Measurements from ENCODE around the gene ISG20L2. TPM values are rescaled to one million over a fixed set of nuclear protein-coding genes. Genes with fewer than 3 reads are reported as not detected.

ISG20L2 gene
- total RNA-seq, 2 experiments from 2014 or later: 40.6 to 44.5 TPM

GRCh38 chr1:156704930-156705320, 23.6 kb downstream of the ISG20L2 start:
- DNase-seq: peak; percentile 74
- no peaks in the 10 kb centered on the region for H3K36me3 Mint-ChIP-seq (ENCODE audit: low read depth)
- H3K27me3 Mint-ChIP-seq: peaks cover 22% of the 10 kb centered on the region
- CTCF ChIA-PET: interaction anchor here (1.2 to 13.0 kb wide), 10 partner anchors 11 to 93 kb away, joined by 3 to 271 read pairs (median 10); partner anchors contain the start of genes ISG20L2 and METTL25B
- no peaks in the 10 kb centered on the region for H3K9me3 Mint-ChIP-seq
- H3K4me3 Mint-ChIP-seq: peak overlapping the region; percentile 75
- H3K4me1 Mint-ChIP-seq (ENCODE audit: low read depth): peaks cover 37% of the 10 kb centered on the region
- H3K27ac Mint-ChIP-seq: no peak overlapping the region
- intact Hi-C loops (cut with micrococcal nuclease): no loop called here
- peak; percentile 25 for ATAC-seq
- TF ChIP-seq CTCF (IDR thresholded peaks at IDR 0.05): no peak
- POLR2A ChIA-PET: interaction anchor here (1.0 to 2.5 kb wide), 3 partner anchors 10 to 85 kb away, joined by 3 to 12 read pairs (median 7); no protein-coding TSS in a partner anchor

GRCh38 chr1:156704166-156704711, 24.3 kb downstream of the ISG20L2 start:
- intact Hi-C loops (cut with micrococcal nuclease): no loop called here

GRCh38 chr1:156703741-156704140, 24.8 kb downstream of the ISG20L2 start:
- ChIA-PET CTCF (interaction anchor here (0.7 to 13.0 kb wide), 4 partner anchors 12 to 44 kb away, joined by 3 to 271 read pairs (median 56); partner anchors contain the start of genes ISG20L2 and METTL25B), POLR2A (interaction anchor here (0.6 kb wide), 1 partner anchor 12 kb away, joined by 3 read pairs; no protein-coding TSS in a partner anchor)
- intact Hi-C loops (cut with micrococcal nuclease): no loop called here
- Mint-ChIP-seq H3K36me3 (ENCODE audit: low read depth) (no peaks in the 10 kb centered on the region), H3K27ac (no peak overlapping the region), H3K27me3 (peaks cover 26% of the 10 kb centered on the region), H3K9me3 (no peaks in the 10 kb centered on the region), H3K4me3 (no peak overlapping the region), H3K4me1 (ENCODE audit: low read depth) (peaks cover 37% of the 10 kb centered on the region)
- ATAC-seq: no peak
- no peak for DNase-seq
- TF ChIP-seq CTCF (IDR thresholded peaks at IDR 0.05): no peak

More at GRCh38 chr1:156704166-156704711, 24.3 kb downstream of the ISG20L2 start:
- H3K27me3 Mint-ChIP-seq: peaks cover 26% of the 10 kb centered on the region
- no peak overlapping the region for H3K27ac Mint-ChIP-seq
- DNase-seq (no peak), ATAC-seq (no peak)
- H3K4me3 Mint-ChIP-seq: no peak overlapping the region
- no peak for TF ChIP-seq CTCF (IDR thresholded peaks at IDR 0.05)
- H3K36me3 Mint-ChIP-seq (ENCODE audit: low read depth): no peaks in the 10 kb centered on the region
- POLR2A ChIA-PET: interaction anchor here (0.6 to 2.5 kb wide), 3 partner anchors 10 to 13 kb away, joined by 3 to 12 read pairs (median 7); no protein-coding TSS in a partner anchor
- CTCF ChIA-PET: interaction anchor here (0.7 to 13.0 kb wide), 6 partner anchors 12 to 44 kb away, joined by 3 to 271 read pairs (median 25); partner anchors contain the start of genes ISG20L2 and METTL25B
- peaks cover 37% of the 10 kb centered on the region for H3K4me1 Mint-ChIP-seq (ENCODE audit: low read depth)
- no peaks in the 10 kb centered on the region for H3K9me3 Mint-ChIP-seq

- POLR2A ChIA-PET: interaction anchor here (0.6 to 2.1 kb wide), 3 partner anchors 12 to 26 kb away, joined by 3 to 8 read pairs (median 3); no protein-coding TSS in a partner anchor
- TF ChIP-seq CTCF (IDR thresholded peaks at IDR 0.05): no peak
These were observed 25.2 kb downstream of the ISG20L2 start for GRCh38 chr1:156703336-156703735.

More at GRCh38 chr1:156703336-156703735, 25.2 kb downstream of the ISG20L2 start:
- Mint-ChIP-seq H3K27me3 (peaks cover 26% of the 10 kb centered on the region), H3K9me3 (no peaks in the 10 kb centered on the region), H3K27ac (no peak overlapping the region), H3K36me3 (ENCODE audit: low read depth) (no peaks in the 10 kb centered on the region), H3K4me3 (no peak overlapping the region), H3K4me1 (ENCODE audit: low read depth) (peaks cover 37% of the 10 kb centered on the region)
- CTCF ChIA-PET: interaction anchor here (0.7 to 13.0 kb wide), 3 partner anchors 12 to 43 kb away, joined by 4 to 271 read pairs (median 108); partner anchors contain the start of genes ISG20L2 and METTL25B
- intact Hi-C loops (cut with micrococcal nuclease): no loop called here
- no peak for DNase-seq
- ATAC-seq: no peak
